ENCODE measurements around the gene TPRN. TPM values are rescaled to one million over a fixed set of nuclear protein-coding genes. Genes with fewer than 3 reads are reported as not detected.

The TPRN gene
- polyA plus RNA-seq, 1 of the 3 experiments (the other 2 are of a cell fraction) = 5.2 TPM

- TF ChIP-seq, protein P1, sequence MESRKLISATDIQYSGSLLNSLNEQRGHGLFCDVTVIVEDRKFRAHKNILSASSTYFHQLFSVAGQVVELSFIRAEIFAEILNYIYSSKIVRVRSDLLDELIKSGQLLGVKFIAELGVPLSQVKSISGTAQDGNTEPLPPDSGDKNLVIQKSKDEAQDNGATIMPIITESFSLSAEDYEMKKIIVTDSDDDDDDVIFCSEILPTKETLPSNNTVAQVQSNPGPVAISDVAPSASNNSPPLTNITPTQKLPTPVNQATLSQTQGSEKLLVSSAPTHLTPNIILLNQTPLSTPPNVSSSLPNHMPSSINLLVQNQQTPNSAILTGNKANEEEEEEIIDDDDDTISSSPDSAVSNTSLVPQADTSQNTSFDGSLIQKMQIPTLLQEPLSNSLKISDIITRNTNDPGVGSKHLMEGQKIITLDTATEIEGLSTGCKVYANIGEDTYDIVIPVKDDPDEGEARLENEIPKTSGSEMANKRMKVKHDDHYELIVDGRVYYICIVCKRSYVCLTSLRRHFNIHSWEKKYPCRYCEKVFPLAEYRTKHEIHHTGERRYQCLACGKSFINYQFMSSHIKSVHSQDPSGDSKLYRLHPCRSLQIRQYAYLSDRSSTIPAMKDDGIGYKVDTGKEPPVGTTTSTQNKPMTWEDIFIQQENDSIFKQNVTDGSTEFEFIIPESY (IDR thresholded peaks at IDR 0.05; ENCODE audit: borderline replicate concordance, low read depth) = no peak
Observed at GRCh38 chr9:137191245-137191644, 9.3 kb downstream of the TPRN start (continued).

- Histone ChIP-seq H3K36me3 (replicated peaks in 1 of 2; ENCODE audit: control insufficient read depth in 1 of 2, insufficient read depth in 2 of 2, low read length in 1 of 2) (peaks cover 3 to 29% of the 10 kb centered on the region in 2 experiments), H3K9me2 (no peaks in the 10 kb centered on the region), H3K4me3 (ENCODE audit: low read depth in 2 of 2, low read length in 1 of 2) (no peak overlapping the region), H3K27ac (ENCODE audit: low read depth in 2 of 2, low read length in 1 of 2) (no peak overlapping the region; a peak in 1 of 4 replicates), H3F3A (replicated peaks; ENCODE audit: insufficient read depth) (peaks cover 16% of the 10 kb centered on the region), H3K27me3 (ENCODE audit: insufficient read depth) (no peaks in the 10 kb centered on the region), H3K4me2 (no peak overlapping the region), H2AFZ (ENCODE audit: low read depth) (no peak overlapping the region), H3K9ac (no peak overlapping the region), H3K79me2 (ENCODE audit: insufficient read depth) (peaks cover 64% of the 10 kb centered on the region), H4K20me1 (ENCODE audit: insufficient read depth) (peaks cover 39% of the 10 kb centered on the region), H3K9me3 (no peaks in the 10 kb centered on the region), H3K4me1 (ENCODE audit: control insufficient read depth in 1 of 2, insufficient read depth in 2 of 2, low read depth in 1 of 2, low read length in 1 of 2) (peaks cover 12 to 33% of the 10 kb centered on the region in 2 experiments; a peak in 3 of 4 replicates)
- ChIA-PET CTCF (interaction anchor here (0.8 to 3.1 kb wide), 12 partner anchors 9 to 348 kb away, joined by 3 to 16 read pairs (median 3); partner anchors contain the start of gene CYSRT1), POLR2A (interaction anchor here (2.7 kb wide), 1 partner anchor 8 kb away, joined by 20 read pairs; no protein-coding TSS in a partner anchor)
- TF ChIP-seq ELF1 (IDR thresholded peaks at IDR 0.05) (no peak), RAD21 (IDR thresholded peaks at IDR 0.05; ENCODE audit: low read length) (no peak; the same call in 1 of the 2 replicates), CTCF (IDR thresholded peaks at IDR 0.05) (0 out of 2 replicates have a peak, but pooled peaks have one; percentile 10)
- no peak for DNase-seq
- 95% methylated on average over 4 of the region's 9 CpGs for WGBS (ENCODE audit: low lambda C conversion rate)
Observed at GRCh38 chr9:137190315-137190856, 10.2 kb downstream of the TPRN start.

DNA sequence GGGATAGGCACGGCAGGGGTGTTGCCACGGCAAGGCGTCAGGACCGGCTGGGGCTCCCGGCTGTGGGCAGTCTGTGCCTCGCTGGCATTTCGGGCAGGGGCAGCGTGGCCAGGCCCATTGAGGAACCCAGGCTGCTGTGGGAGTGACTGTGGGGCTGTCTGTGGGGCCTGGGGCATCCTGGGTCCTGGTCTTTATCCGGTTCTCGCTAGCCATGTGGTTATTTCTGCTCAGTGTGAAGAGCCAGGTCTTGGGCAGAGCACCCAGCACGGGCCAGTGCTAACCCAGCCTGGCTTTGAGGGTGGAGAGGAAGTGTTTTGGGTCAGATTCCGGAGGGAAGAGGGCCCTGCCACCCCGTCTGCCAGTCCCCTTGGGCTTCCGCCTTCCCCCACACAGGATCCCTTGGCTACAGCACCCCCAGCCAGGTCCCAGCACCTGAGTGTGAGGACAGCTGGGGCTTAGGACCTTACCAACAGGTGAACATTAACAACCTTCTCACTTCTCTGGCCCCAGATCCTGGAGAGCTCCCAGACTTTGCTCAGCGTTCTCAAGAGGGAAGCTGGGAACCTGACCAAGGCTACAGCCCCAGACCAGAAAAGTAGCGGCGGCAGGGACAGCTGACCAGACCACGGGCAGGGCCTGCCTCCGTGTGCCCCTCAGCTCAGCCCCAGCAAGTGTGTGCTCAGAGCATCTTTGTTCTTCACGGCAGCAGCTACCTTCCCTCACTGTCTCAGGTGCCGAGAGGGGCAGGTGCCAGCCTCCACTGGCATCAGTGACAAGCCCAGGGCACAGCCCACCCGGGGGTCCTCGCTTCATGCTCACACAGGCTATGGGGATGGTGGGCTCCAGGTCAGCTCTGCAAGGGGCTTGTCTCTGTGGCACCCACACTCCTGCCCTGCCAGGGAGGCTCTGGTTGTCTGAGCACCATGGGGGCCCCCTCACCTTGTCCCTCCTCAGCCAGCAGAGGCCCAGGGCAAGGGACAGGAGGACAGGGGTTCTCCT, 10.9 kb downstream of the TPRN start:
- 33% methylated on average over 18 of the region's 23 CpGs for WGBS (ENCODE audit: low lambda C conversion rate)
- peak overlapping the region; percentile 71 to 84 for H3K4me3 ChIP-seq (ENCODE audit: low read depth in 2 of 2, low read length in 1 of 2)
- no peaks in the 10 kb centered on the region for H3K9me3 ChIP-seq
- peak overlapping the region; percentile 99 for H3K4me2 ChIP-seq
- H2AFZ ChIP-seq (ENCODE audit: low read depth) = no peak overlapping the region
- DNase-seq = peak; percentile 72
- TF ChIP-seq MEF2A (IDR thresholded peaks at IDR 0.05; ENCODE audit: borderline replicate concordance, low read depth) (no peak), RCOR1 (IDR thresholded peaks at IDR 0.05; ENCODE audit: low read length) (no peak), CTCF (IDR thresholded peaks at IDR 0.05) (0 out of 2 replicates have a peak, but pooled peaks have one; percentile 2)
- TF ChIP-seq, protein P2, sequence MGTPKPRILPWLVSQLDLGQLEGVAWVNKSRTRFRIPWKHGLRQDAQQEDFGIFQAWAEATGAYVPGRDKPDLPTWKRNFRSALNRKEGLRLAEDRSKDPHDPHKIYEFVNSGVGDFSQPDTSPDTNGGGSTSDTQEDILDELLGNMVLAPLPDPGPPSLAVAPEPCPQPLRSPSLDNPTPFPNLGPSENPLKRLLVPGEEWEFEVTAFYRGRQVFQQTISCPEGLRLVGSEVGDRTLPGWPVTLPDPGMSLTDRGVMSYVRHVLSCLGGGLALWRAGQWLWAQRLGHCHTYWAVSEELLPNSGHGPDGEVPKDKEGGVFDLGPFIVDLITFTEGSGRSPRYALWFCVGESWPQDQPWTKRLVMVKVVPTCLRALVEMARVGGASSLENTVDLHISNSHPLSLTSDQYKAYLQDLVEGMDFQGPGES (IDR thresholded peaks at IDR 0.05; ENCODE audit: low read depth, low read length) = no peak
- TF ChIP-seq, protein P3, sequence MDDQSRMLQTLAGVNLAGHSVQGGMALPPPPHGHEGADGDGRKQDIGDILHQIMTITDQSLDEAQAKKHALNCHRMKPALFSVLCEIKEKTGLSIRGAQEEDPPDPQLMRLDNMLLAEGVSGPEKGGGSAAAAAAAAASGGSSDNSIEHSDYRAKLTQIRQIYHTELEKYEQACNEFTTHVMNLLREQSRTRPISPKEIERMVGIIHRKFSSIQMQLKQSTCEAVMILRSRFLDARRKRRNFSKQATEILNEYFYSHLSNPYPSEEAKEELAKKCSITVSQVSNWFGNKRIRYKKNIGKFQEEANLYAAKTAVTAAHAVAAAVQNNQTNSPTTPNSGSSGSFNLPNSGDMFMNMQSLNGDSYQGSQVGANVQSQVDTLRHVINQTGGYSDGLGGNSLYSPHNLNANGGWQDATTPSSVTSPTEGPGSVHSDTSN (IDR thresholded peaks at IDR 0.05) = no peak
- no peaks in the 10 kb centered on the region for H3K27me3 ChIP-seq (ENCODE audit: insufficient read depth)
- H3K79me2 ChIP-seq (ENCODE audit: insufficient read depth) = peaks cover 64% of the 10 kb centered on the region
- peaks cover 12 to 33% of the 10 kb centered on the region in 2 experiments; a peak in 3 of 4 replicates for H3K4me1 ChIP-seq (ENCODE audit: control insufficient read depth in 1 of 2, insufficient read depth in 2 of 2, low read depth in 1 of 2, low read length in 1 of 2)
- H3K9ac ChIP-seq = peak overlapping the region; percentile 85
- peaks cover 3 to 32% of the 10 kb centered on the region in 2 experiments for H3K36me3 ChIP-seq (replicated peaks in 1 of 2; ENCODE audit: control insufficient read depth in 1 of 2, insufficient read depth in 2 of 2, low read length in 1 of 2)
- H3F3A ChIP-seq (replicated peaks; ENCODE audit: insufficient read depth) = peaks cover 16% of the 10 kb centered on the region
- H3K9me2 ChIP-seq = no peaks in the 10 kb centered on the region
- H4K20me1 ChIP-seq (ENCODE audit: insufficient read depth) = peaks cover 34% of the 10 kb centered on the region
- CTCF ChIA-PET = interaction anchor here (0.8 to 3.5 kb wide), 21 partner anchors 8 to 347 kb away, joined by 3 to 24 read pairs (median 4); partner anchors contain the start of genes CYSRT1, LRRC26, NDOR1 and RNF224
- peak overlapping the region; percentile 91 to 95 for H3K27ac ChIP-seq (ENCODE audit: low read depth in 2 of 2, low read length in 1 of 2)
- POLR2A ChIA-PET = interaction anchor here (0.7 to 2.7 kb wide), 8 partner anchors 9 to 60 kb away, joined by 3 to 20 read pairs (median 6); partner anchors contain the start of genes GRIN1, NDOR1, RNF224 and TMEM203
